ENCODE data around the gene TEKT5.

Gene TEKT5

GRCh38 chr16:10610499-10611184, 84.1 kb downstream of the TEKT5 start:
- H3K36me3 ChIP-seq = no peaks in the 10 kb centered on the region
- H3K4me3 ChIP-seq (ENCODE audit: low read depth in 1 of 2, low read length in 1 of 2) = no peak overlapping the region
- no peak overlapping the region for H3K27ac ChIP-seq
- no peaks in the 10 kb centered on the region for H3K27me3 ChIP-seq
- H3K4me1 ChIP-seq (ENCODE audit: control insufficient read depth in 1 of 2, insufficient read depth in 1 of 2, low read depth in 1 of 2, low read length in 1 of 2) = no peaks in the 10 kb centered on the region
- no peaks in the 10 kb centered on the region for H3K9me3 ChIP-seq
- TF ChIP-seq, protein P1, sequence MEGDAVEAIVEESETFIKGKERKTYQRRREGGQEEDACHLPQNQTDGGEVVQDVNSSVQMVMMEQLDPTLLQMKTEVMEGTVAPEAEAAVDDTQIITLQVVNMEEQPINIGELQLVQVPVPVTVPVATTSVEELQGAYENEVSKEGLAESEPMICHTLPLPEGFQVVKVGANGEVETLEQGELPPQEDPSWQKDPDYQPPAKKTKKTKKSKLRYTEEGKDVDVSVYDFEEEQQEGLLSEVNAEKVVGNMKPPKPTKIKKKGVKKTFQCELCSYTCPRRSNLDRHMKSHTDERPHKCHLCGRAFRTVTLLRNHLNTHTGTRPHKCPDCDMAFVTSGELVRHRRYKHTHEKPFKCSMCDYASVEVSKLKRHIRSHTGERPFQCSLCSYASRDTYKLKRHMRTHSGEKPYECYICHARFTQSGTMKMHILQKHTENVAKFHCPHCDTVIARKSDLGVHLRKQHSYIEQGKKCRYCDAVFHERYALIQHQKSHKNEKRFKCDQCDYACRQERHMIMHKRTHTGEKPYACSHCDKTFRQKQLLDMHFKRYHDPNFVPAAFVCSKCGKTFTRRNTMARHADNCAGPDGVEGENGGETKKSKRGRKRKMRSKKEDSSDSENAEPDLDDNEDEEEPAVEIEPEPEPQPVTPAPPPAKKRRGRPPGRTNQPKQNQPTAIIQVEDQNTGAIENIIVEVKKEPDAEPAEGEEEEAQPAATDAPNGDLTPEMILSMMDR (IDR thresholded peaks at IDR 0.05) = no peak

DNA sequence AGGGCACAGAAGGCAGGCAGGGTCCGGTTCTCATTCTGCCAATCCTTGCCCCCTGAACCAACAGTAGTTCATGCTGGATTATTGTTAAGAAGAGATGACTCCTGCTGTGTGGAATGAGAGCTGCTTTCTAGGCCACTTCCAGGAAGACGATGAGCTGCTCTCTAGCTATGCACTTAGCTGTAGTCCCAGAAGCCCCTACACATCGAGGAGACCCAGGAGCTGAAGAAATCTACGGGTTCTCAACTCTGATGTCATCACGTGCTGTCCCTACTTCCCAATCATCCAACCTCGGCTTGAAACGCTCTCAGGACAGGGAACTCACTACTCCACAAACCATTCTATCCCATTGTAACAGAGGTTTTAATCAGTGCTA, 85.3 kb downstream of the TEKT5 start:
- TF ChIP-seq, protein P1 (IDR thresholded peaks at IDR 0.05) = no peak
- no peaks in the 10 kb centered on the region for H3K36me3 ChIP-seq
- no peak overlapping the region for H3K27ac ChIP-seq
- H3K4me1 ChIP-seq (ENCODE audit: control insufficient read depth in 1 of 2, insufficient read depth in 1 of 2, low read depth in 1 of 2, low read length in 1 of 2) = no peaks in the 10 kb centered on the region
- no peaks in the 10 kb centered on the region for H3K27me3 ChIP-seq
- H3K9me3 ChIP-seq = no peaks in the 10 kb centered on the region
- H3K4me3 ChIP-seq (ENCODE audit: low read depth in 1 of 2, low read length in 1 of 2) = no peak overlapping the region

GRCh38 chr16:10608687-10609401, 85.9 kb downstream of the TEKT5 start:
- H3K36me3 ChIP-seq = no peaks in the 10 kb centered on the region
- H3K27ac ChIP-seq = no peak overlapping the region
- H3K27me3 ChIP-seq = no peaks in the 10 kb centered on the region
- TF ChIP-seq, protein P1 (IDR thresholded peaks at IDR 0.05) = no peak
- H3K9me3 ChIP-seq = no peaks in the 10 kb centered on the region
- no peaks in the 10 kb centered on the region for H3K4me1 ChIP-seq (ENCODE audit: control insufficient read depth in 1 of 2, insufficient read depth in 1 of 2, low read depth in 1 of 2, low read length in 1 of 2)
- H3K4me3 ChIP-seq (ENCODE audit: low read depth in 1 of 2, low read length in 1 of 2) = no peak overlapping the region

DNA sequence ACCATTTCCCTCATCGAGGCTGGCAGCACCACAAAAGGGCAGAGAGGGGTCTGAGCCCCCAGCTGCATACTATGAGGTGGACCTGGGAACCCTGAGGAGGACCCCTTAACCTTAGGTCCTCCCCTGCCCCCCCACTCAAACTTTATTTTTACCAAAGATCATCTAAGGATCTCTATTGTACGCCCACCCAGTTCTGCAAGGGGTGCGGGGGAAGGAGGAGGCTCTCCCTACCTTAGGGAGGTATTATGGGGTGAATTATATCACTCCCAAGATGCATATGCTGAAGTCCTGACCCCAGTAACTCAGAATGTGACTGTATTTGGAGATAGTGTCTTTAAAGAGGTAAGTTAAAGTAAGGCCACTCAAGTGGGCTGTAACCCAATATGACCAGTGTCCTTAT, 87.6 kb downstream of the TEKT5 start:
- Histone ChIP-seq H3K4me3 (ENCODE audit: low read depth in 1 of 2, low read length in 1 of 2) (no peak overlapping the region), H3K4me1 (ENCODE audit: control insufficient read depth in 1 of 2, insufficient read depth in 1 of 2, low read depth in 1 of 2, low read length in 1 of 2) (no peaks in the 10 kb centered on the region), H3K36me3 (no peaks in the 10 kb centered on the region), H3K27ac (no peak overlapping the region), H3K9me3 (no peaks in the 10 kb centered on the region), H3K27me3 (no peaks in the 10 kb centered on the region)
- TF ChIP-seq, protein P1 (IDR thresholded peaks at IDR 0.05) = no peak

DNA sequence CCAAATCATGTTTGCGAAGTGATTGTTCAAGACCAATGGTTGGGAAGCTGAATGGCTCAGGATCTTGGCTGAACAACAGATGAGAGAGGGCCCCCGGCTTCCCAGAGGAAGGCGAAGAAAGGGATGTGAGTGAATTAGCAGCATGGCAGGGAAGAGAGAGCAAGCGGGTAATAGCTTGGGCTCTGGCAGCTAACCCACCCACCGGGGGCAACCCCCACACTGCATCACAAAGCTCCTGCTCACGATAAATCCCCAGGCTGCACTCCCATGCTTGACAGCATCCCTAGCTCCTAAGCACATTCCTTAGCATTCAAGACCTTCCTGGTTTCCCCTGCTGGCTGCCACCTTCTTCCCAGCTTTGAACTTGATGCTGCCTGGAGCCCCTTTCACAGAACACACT, 88.1 kb downstream of the TEKT5 start:
- no peaks in the 10 kb centered on the region for H3K27me3 ChIP-seq
- H3K9me3 ChIP-seq = no peaks in the 10 kb centered on the region
- H3K36me3 ChIP-seq = no peaks in the 10 kb centered on the region
- H3K4me1 ChIP-seq (ENCODE audit: control insufficient read depth in 1 of 2, insufficient read depth in 1 of 2, low read depth in 1 of 2, low read length in 1 of 2) = no peaks in the 10 kb centered on the region
- TF ChIP-seq, protein P1 (IDR thresholded peaks at IDR 0.05) = no peak
- H3K4me3 ChIP-seq (ENCODE audit: low read depth in 1 of 2, low read length in 1 of 2) = no peak overlapping the region
- H3K27ac ChIP-seq = no peak overlapping the region
